IPS DF 19.7 (cell line): Measurements from ENCODE around the gene CNTN3.

Source experiments
- DNase-seq: peaks from one replicate; pipeline ENCODE4 v3.0.0-alpha.2; 2013; ENCODE audit warnings: low read depth, low spot score

Gene CNTN3

GRCh38 chr3:74614107-74614967 is at the start of gene CNTN3:
TSS of gene CNTN3 (minus strand) at chr3:74614659. CDS start at chr3:74521112, 93,547 bp downstream.
- DNase-seq = no peak

- DNase-seq = no peak
Observed at GRCh38 chr3:74663178-74663577, 48.7 kb upstream of the CNTN3 start.

- no peak for DNase-seq
Observed at GRCh38 chr3:74661672-74662071, 47.2 kb upstream of the CNTN3 start.

GRCh38 chr3:74651885-74652284 is 37.4 kb upstream of the CNTN3 start:
- no peak for DNase-seq

- no peak for DNase-seq
Observed at GRCh38 chr3:74651292-74651691, 36.8 kb upstream of the CNTN3 start.

GRCh38 chr3:74648107-74648506 is 33.6 kb upstream of the CNTN3 start:
- DNase-seq = no peak

- no peak for DNase-seq
Observed at GRCh38 chr3:74646094-74646493, 31.6 kb upstream of the CNTN3 start.

GRCh38 chr3:74643636-74644035 is 29.2 kb upstream of the CNTN3 start:
- DNase-seq = no peak

GRCh38 chr3:74642876-74643275 is 28.4 kb upstream of the CNTN3 start:
- DNase-seq = no peak

GRCh38 chr3:74640211-74640610 is 25.8 kb upstream of the CNTN3 start:
- DNase-seq = no peak

- no peak for DNase-seq
Observed at GRCh38 chr3:74639681-74640080, 25.2 kb upstream of the CNTN3 start.

- DNase-seq = no peak
Observed at GRCh38 chr3:74636981-74637380, 22.5 kb upstream of the CNTN3 start.

GRCh38 chr3:74633021-74633420 is 18.6 kb upstream of the CNTN3 start:
- no peak for DNase-seq

- DNase-seq = no peak
Observed at GRCh38 chr3:74631351-74632140, 17.1 kb upstream of the CNTN3 start.

- no peak for DNase-seq
Observed at GRCh38 chr3:74630602-74631001, 16.1 kb upstream of the CNTN3 start.

GRCh38 chr3:74626011-74626410 is 11.6 kb upstream of the CNTN3 start:
- no peak for DNase-seq

- DNase-seq = no peak
Observed at GRCh38 chr3:74624301-74624700, 9.8 kb upstream of the CNTN3 start.

- no peak for DNase-seq
Observed at GRCh38 chr3:74623261-74623836, 8.9 kb upstream of the CNTN3 start.

GRCh38 chr3:74621581-74621980 is 7.1 kb upstream of the CNTN3 start:
- no peak for DNase-seq

- DNase-seq = no peak
Observed at GRCh38 chr3:74617776-74618175, 3.3 kb upstream of the CNTN3 start.

- DNase-seq = no peak
Observed at GRCh38 chr3:74613521-74614106, 845 bp downstream of the CNTN3 start.

GRCh38 chr3:74613060-74613459 is 1.4 kb downstream of the CNTN3 start:
- DNase-seq = no peak
